ENCODE measurements around the gene TIA1. TPM values are rescaled to one million over a fixed set of nuclear protein-coding genes. Genes with fewer than 3 reads are reported as not detected.
"Not testable (repeated sequence)": the region's sequence is repeated elsewhere in the genome, so short reads cannot be mapped to it uniquely, and the experiment has no call there.

The TIA1 gene
- total RNA-seq, 6 experiments from 2014 or later, result 50.3 to 58.1 (median 55.3) TPM

DNA sequence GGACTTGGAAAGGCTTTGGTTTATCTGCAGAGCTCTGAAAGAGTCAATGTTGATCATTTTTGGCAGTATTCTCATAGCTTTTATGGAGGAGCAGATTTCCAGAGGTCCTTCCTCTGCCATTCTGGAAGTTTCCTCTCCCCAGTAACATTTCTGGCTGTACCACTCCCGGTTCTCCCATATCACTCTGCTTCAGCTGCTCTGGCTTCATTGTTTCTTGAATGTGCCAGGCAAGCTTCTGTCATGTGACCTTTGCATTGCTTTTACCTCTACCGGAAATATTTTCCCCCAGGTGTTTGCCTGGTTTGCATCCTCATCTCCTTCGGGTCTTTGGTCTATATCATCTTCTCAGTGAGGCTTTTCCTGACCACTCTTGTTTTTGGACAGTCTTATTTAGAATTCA lies 21.9 kb upstream of the TIA1 start:
- peaks cover 26% of the 10 kb centered on the region for H3K36me3 Mint-ChIP-seq (ENCODE audit: low read depth)
- no peaks in the 10 kb centered on the region; the same call in 1 of the 2 replicates for H3K27me3 Mint-ChIP-seq (ENCODE audit: insufficient read depth)
- no peak overlapping the region for H3K27ac Mint-ChIP-seq
- H3K4me1 Mint-ChIP-seq (ENCODE audit: low read depth), result no peaks in the 10 kb centered on the region
- DNase-seq, result no peak
- H3K9me3 Mint-ChIP-seq, result no peaks in the 10 kb centered on the region
- TF ChIP-seq, protein P1, sequence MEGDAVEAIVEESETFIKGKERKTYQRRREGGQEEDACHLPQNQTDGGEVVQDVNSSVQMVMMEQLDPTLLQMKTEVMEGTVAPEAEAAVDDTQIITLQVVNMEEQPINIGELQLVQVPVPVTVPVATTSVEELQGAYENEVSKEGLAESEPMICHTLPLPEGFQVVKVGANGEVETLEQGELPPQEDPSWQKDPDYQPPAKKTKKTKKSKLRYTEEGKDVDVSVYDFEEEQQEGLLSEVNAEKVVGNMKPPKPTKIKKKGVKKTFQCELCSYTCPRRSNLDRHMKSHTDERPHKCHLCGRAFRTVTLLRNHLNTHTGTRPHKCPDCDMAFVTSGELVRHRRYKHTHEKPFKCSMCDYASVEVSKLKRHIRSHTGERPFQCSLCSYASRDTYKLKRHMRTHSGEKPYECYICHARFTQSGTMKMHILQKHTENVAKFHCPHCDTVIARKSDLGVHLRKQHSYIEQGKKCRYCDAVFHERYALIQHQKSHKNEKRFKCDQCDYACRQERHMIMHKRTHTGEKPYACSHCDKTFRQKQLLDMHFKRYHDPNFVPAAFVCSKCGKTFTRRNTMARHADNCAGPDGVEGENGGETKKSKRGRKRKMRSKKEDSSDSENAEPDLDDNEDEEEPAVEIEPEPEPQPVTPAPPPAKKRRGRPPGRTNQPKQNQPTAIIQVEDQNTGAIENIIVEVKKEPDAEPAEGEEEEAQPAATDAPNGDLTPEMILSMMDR (IDR thresholded peaks at IDR 0.05), result no peak
- H3K4me3 Mint-ChIP-seq, result no peak overlapping the region

DNA sequence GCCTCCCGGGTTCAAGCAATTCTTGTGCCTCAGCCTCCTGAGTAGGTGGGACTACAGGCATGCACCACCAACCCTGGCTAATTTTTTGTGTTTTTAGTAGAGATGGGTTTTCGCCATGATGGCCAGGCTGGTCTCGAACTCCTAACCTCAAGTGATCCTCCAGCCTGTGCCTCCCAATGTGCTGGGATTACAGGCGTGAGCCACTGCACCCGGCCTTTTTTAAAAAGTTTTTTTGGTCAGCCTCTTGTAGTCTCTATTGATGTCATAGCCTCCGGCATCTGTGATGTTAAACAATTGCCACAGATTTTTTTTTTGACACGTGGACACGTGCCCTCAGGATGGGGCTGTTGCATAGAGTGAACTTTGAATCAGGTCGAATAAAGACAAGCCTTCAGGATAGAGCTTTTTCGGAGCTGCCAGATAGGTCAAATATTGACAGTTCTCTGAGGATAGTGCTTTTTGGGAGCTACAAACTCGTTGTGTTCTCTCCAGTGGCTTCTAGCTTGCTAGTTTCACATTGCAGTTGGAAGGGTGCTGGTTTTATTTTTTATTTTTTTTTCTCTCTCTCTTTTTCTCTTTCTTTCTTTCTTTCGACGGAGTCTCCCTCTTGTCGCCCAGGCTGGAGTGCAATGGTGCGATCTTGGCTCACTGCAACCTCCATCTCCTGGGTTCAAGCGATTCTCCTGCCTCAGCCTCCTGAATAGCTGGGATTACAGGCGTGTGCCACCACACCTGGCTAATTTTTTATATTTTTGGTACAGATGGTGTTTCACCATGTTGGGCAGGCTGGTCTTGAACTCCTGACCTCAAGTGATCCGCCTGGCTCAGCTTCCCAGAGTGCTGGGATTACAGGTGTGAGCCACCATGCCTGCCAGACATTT lies 21.2 kb upstream of the TIA1 start:
- not testable (repeated sequence) for DNase-seq; H3K4me1 Mint-ChIP-seq (ENCODE audit: low read depth); H3K27ac Mint-ChIP-seq; H3K9me3 Mint-ChIP-seq; H3K4me3 Mint-ChIP-seq; H3K27me3 Mint-ChIP-seq (ENCODE audit: insufficient read depth)
- peaks cover 19% of the 10 kb centered on the region for H3K36me3 Mint-ChIP-seq (ENCODE audit: low read depth)

DNA sequence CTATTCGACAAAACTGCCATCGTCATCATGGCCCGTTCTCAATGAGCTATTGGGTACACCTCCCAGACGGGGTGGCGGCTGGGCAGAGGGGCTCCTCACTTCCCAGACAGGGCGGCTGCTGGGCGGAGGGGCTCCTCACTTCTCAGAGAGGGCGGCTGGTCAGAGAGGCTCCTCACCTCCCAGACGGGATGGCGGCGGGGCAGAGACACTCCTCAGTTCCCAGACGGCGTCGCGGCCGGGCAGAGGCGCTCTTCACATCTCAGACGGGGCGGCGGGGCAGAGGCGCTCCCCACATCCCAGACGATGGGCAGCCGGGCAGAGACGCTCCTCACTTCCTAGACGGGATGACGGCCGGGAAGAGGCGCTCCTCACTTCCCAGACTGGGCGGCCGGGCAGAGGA lies 18.5 kb upstream of the TIA1 start:
- DNase-seq; H3K27ac Mint-ChIP-seq; H3K9me3 Mint-ChIP-seq; H3K4me1 Mint-ChIP-seq (ENCODE audit: low read depth); H3K27me3 Mint-ChIP-seq (ENCODE audit: insufficient read depth); H3K4me3 Mint-ChIP-seq: not testable (repeated sequence)
- H3K36me3 Mint-ChIP-seq (ENCODE audit: low read depth), result peaks cover 19% of the 10 kb centered on the region

DNA sequence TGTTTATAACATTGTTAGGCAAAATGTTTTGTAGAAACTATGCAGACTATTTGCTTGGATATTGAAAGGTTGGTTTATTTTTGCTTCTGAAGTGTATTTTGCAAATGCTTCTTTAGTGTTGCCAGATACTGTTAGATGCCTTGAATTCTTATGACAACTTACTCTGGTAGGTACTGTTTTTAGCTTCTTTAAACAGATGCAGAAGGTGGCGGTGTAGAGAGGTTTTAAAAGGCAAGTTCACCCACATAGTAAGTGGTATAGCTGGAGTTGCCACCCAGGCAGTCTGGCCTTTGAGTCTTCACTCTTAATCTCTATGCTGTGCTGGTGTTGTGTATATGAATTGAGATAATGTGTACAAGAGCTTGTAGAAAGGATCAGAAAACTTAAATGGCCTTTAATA lies 13.1 kb upstream of the TIA1 start:
- DNase-seq, result no peak
- H3K4me1 Mint-ChIP-seq (ENCODE audit: low read depth), result peaks cover 27% of the 10 kb centered on the region
- TF ChIP-seq, protein P1 (IDR thresholded peaks at IDR 0.05), result no peak
- H3K9me3 Mint-ChIP-seq, result no peaks in the 10 kb centered on the region
- peak overlapping the region; percentile 16; the same call in 1 of the 2 replicates for H3K27ac Mint-ChIP-seq
- no peak overlapping the region for H3K4me3 Mint-ChIP-seq
- H3K36me3 Mint-ChIP-seq (ENCODE audit: low read depth), result peaks cover 8% of the 10 kb centered on the region
- H3K27me3 Mint-ChIP-seq (ENCODE audit: insufficient read depth), result no peaks in the 10 kb centered on the region

DNA sequence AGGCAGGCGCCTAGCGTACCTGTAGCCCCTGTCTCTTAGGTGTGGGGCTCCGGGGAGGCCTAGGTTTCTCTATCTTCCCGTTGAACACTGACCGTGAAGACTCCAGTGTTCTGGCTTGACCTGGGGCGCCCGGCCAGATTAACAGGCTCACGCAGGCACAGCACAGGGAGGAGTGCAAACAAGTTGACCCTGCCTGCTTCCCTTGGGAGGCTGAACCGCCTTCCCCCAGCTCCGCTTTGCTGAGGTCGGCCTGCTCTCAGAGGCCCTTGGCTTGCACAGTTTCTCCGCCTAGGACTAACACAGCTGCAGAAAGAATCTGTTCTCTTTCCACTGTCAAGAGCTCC lies 10.1 kb upstream of the TIA1 start:
- peak; percentile 10 for DNase-seq
- TF ChIP-seq, protein P1 (IDR thresholded peaks at IDR 0.05), result no peak
- peak overlapping the region; percentile 16; the same call in 1 of the 2 replicates for H3K27ac Mint-ChIP-seq
- no peaks in the 10 kb centered on the region for H3K9me3 Mint-ChIP-seq
- H3K4me3 Mint-ChIP-seq, result peak overlapping the region; percentile 92
- no peaks in the 10 kb centered on the region for H3K27me3 Mint-ChIP-seq (ENCODE audit: insufficient read depth)
- no peaks in the 10 kb centered on the region; the same call in 1 of the 2 replicates for H3K36me3 Mint-ChIP-seq (ENCODE audit: low read depth)
- H3K4me1 Mint-ChIP-seq (ENCODE audit: low read depth), result peaks cover 27% of the 10 kb centered on the region

DNA sequence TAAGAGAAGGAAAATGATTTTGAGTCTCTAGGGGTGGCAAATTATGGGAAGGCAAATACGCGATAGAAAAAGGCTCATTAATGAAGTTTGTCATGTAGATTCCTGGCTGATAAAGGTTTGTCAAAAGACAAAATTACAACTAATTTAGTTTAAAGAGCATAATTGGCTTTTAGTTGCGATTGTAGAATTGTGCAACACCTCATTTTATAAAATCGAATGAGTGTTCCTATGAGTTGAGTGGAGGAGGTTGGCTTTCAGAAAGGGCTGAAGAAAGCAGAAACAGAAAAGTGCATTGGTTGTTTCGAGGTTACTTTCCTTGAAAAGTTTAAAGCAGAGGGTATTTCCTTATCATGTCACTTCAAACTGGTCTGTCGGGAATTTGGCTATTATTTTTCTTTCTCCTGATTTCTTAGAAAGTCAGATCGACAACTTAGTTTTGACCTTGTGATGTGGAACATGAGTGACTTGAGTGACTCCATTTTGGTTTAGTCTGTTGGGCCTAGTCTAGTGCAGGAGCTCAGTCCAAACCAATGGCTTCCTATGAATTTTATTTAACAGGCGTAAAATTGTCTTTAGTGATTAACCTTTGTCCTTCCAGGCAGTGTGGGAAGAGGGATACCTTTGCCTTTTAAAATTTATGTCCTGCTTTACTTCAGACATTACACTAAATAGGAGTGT lies 7.3 kb upstream of the TIA1 start:
- Mint-ChIP-seq H3K36me3 (ENCODE audit: low read depth) (no peaks in the 10 kb centered on the region), H3K27me3 (ENCODE audit: insufficient read depth) (no peaks in the 10 kb centered on the region), H3K27ac (no peak overlapping the region), H3K9me3 (no peaks in the 10 kb centered on the region), H3K4me3 (no peak overlapping the region), H3K4me1 (ENCODE audit: low read depth) (peaks cover 16% of the 10 kb centered on the region)
- no peak for DNase-seq
- TF ChIP-seq, protein P1 (IDR thresholded peaks at IDR 0.05), result no peak
